Hepatocyte (in vitro differentiated cells): ENCODE data around the gene ASZ1. TPM values are rescaled to one million over a fixed set of nuclear protein-coding genes. Genes with fewer than 3 reads are reported as not detected.

Source experiments
- polyA plus RNA-seq: library from polyadenylated mRNA; unstranded; fragments of >200 nt; fragmentation: Nextera tagmentation; extraction: Ambion mirVana; gene quantifications from 2 replicates; pipeline ENCODE4 v1.2.1, GENCODE V29; 2016
- total RNA-seq: library from RNA; depleted of rRNA; stranded (reverse); fragments of >200 nt; gene quantifications from 2 replicates; pipeline ENCODE4 v1.2.3, GENCODE V29; 2014

ASZ1 gene
- total and polyA plus RNA-seq, 2 experiments from 2014 or later = 0.28 TPM; not detected in 1

Other genes with a start within 250 kb of the ASZ1 start
- 16.3 and 17.6 TPM in 2 replicates for gene WNT2, start 104.4 kb downstream of the ASZ1 start, total RNA-seq
- gene WNT2, start 104.4 kb downstream of the ASZ1 start, polyA plus RNA-seq = 26.3 and 32.6 TPM in 2 replicates
- 72.9 and 87.0 TPM in 2 replicates for gene CFTR, start 52.5 kb upstream of the ASZ1 start, total RNA-seq
- 28.4 and 29.8 TPM in 2 replicates for gene CFTR, start 52.5 kb upstream of the ASZ1 start, polyA plus RNA-seq